ENCODE measurements around the gene RNF225.
"Not testable (repeated sequence)": the region's sequence is repeated elsewhere in the genome, so short reads cannot be mapped to it uniquely, and the experiment has no call there.

Gene RNF225

DNA sequence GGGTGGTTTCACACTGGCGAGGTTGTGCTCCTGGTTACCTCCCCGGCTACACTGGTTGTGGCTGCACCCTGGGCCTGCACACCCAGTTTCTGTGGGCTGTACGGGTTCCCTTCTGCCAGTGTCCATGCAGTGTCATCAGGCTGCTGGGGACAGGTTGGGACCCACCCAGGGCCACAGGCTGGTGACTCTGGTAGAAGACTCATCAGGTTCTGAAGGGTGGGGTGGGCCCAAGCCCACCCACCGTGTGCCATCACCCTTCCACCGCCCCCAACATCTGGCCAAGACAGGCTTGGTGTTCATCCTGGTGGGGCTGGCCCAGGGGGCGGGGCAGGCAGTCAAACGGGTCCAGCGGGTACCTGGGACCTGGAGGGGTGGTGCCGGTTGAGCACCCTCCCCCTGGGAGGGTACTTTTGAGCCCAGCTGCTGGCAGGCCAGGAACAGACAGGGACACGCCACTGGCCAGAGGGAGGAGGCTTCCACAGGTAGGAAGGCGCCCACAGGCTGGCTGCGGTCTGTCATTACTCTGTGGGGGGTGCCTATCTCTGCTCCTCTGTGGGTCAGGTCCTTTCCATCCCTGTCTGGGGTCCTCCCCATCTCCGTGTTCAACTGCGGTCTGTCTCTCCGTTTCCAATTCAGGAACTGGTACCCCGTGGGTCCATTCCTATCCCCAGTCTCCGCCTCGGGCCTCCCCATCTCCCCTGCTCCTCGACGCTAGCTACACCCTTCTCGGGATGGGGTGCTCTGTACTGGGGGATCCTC lies at the start of gene RNF225:
TSS of gene RNF225 (plus strand) at position 437 of the 759 bp plus-strand sequence. CDS start 434 bp downstream, outside the sequence.
- H3K27me3 ChIP-seq (ENCODE audit: control insufficient read depth, insufficient read depth, low read length), result peaks cover 19% of the 10 kb centered on the region
- peaks cover 11% of the 10 kb centered on the region for H3K4me1 ChIP-seq (ENCODE audit: control insufficient read depth, insufficient read depth, low read length)
- H3K27ac ChIP-seq (ENCODE audit: low read depth, low read length), result no peak within 1 kb of the TSS
- no peaks in the 10 kb centered on the region for H3K9me3 ChIP-seq (ENCODE audit: control insufficient read depth, insufficient read depth, low read depth, low read length)
- H3K9ac ChIP-seq (ENCODE audit: low read length), result peak within 1 kb of the TSS; percentile 56
- peak within 1 kb of the TSS; percentile 64 for H3K4me3 ChIP-seq (ENCODE audit: low read depth, low read length)
- peaks cover 43% of the 10 kb centered on the region for H3K36me3 ChIP-seq (ENCODE audit: control insufficient read depth, insufficient read depth, low read length)

DNA sequence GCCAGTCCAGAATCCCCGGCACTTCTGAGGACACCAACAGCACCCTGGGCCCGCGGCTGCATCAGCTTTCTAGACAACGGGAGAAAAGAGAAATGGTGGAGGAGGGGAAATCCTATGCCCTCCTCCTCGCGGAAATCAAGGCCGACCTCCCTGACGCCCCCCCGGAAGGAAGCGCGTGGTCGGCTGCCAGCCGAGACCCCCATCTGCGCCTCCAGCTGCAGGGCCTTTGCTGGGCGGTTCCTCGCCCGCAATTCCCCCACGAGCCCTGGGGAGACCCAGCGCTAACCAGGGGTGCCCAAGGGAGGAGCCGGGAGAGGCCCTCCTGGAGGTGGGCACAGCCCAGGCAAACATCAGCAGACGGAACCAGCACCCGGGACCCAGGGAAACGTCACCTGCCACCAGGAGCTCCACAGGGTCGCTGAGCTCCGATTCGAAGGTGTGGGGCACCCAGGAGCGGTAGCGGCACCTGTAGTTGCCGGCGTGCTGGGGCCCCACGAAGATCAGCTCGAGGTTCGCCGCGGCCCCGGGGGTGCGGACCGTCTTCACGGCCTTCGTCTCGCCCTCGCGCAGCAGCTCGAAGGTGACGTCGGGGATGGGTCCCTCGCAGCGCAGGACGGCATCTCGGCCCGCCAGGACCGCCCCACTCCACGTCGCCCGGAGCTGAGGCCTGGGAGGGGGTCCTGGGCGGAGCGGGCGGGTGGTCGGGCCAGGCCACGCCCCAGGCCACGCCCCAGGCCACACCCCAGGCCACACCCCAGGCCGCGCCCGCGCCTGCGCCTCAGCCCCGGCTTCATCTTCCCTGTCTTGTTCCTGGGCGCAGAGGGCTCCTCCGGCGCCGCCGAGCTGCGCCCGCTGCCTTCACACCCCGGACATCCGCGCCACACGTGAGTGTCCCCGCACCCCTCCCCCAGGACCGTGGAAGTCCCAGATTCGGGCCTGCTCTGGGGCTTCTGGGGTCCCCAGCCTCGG lies 48.2 kb upstream of the RNF225 start:
- Histone ChIP-seq H3K4me3 (ENCODE audit: low read depth, low read length) (peak overlapping the region; percentile 92), H3K9ac (ENCODE audit: low read length) (peak overlapping the region; percentile 61), H3K27ac (ENCODE audit: low read depth, low read length) (no peak overlapping the region), H3K36me3 (ENCODE audit: control insufficient read depth, insufficient read depth, low read length) (no peaks in the 10 kb centered on the region; the same call in 1 of the 2 replicates), H3K4me1 (ENCODE audit: control insufficient read depth, insufficient read depth, low read length) (no peaks in the 10 kb centered on the region), H3K9me3 (ENCODE audit: control insufficient read depth, insufficient read depth, low read depth, low read length) (no peaks in the 10 kb centered on the region), H3K27me3 (ENCODE audit: control insufficient read depth, insufficient read depth, low read length) (peaks cover 9% of the 10 kb centered on the region; the same call in 1 of the 2 replicates)

DNA sequence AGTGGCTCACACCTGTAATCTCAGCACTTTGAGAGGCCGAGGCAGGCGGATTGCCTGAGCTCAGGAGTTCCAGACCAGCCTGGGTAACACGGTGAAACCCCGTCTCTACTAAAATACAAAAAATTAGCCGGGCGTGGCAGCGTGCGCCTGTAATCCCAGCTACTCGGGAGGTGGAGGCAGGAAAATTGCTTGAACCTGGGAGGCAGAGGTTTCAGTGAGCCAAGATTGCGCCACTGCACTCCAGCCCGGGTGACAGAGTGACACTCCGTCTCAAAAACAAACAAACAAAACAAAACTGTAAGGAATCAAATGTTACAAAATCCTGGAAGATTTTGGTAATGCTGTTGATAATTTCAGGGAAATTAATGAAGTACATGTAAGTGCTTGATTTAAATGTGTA lies 47.4 kb upstream of the RNF225 start:
- Histone ChIP-seq H3K9ac (ENCODE audit: low read length) (peak overlapping the region; percentile 59), H3K4me3 (ENCODE audit: low read depth, low read length) (peak overlapping the region; percentile 92)
- not testable (repeated sequence) for H3K9me3 ChIP-seq (ENCODE audit: control insufficient read depth, insufficient read depth, low read depth, low read length); H3K27ac ChIP-seq (ENCODE audit: low read depth, low read length); H3K4me1 ChIP-seq (ENCODE audit: control insufficient read depth, insufficient read depth, low read length); H3K36me3 ChIP-seq (ENCODE audit: control insufficient read depth, insufficient read depth, low read length); H3K27me3 ChIP-seq (ENCODE audit: control insufficient read depth, insufficient read depth, low read length)

DNA sequence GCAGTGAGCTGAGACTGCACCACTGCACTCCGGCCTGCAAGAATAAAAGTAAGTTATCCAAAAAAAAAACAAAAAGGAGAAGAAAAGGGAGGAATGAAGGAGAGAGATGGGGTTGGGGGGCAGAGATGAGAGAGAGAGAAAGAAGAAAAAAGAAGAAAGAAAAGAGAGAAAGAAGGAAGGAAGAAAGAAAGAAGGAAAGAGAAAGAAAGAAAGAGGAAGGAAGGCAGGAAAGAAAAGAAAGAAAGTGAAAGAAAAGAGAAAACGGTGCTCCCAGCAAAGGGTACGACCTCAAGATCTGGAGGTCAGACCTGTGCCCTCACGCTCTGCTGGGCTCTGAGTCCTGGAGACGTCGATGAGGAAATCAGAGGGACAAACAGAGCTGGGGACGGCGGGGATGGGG lies 45.9 kb upstream of the RNF225 start:
- peaks cover 9% of the 10 kb centered on the region; the same call in 1 of the 2 replicates for H3K27me3 ChIP-seq (ENCODE audit: control insufficient read depth, insufficient read depth, low read length)
- H3K9me3 ChIP-seq (ENCODE audit: control insufficient read depth, insufficient read depth, low read depth, low read length), result no peaks in the 10 kb centered on the region
- H3K36me3 ChIP-seq (ENCODE audit: control insufficient read depth, insufficient read depth, low read length), result no peaks in the 10 kb centered on the region; the same call in 1 of the 2 replicates
- H3K4me3 ChIP-seq (ENCODE audit: low read depth, low read length), result no peak overlapping the region
- no peaks in the 10 kb centered on the region for H3K4me1 ChIP-seq (ENCODE audit: control insufficient read depth, insufficient read depth, low read length)
- no peak overlapping the region for H3K27ac ChIP-seq (ENCODE audit: low read depth, low read length)
- H3K9ac ChIP-seq (ENCODE audit: low read length), result no peak overlapping the region

DNA sequence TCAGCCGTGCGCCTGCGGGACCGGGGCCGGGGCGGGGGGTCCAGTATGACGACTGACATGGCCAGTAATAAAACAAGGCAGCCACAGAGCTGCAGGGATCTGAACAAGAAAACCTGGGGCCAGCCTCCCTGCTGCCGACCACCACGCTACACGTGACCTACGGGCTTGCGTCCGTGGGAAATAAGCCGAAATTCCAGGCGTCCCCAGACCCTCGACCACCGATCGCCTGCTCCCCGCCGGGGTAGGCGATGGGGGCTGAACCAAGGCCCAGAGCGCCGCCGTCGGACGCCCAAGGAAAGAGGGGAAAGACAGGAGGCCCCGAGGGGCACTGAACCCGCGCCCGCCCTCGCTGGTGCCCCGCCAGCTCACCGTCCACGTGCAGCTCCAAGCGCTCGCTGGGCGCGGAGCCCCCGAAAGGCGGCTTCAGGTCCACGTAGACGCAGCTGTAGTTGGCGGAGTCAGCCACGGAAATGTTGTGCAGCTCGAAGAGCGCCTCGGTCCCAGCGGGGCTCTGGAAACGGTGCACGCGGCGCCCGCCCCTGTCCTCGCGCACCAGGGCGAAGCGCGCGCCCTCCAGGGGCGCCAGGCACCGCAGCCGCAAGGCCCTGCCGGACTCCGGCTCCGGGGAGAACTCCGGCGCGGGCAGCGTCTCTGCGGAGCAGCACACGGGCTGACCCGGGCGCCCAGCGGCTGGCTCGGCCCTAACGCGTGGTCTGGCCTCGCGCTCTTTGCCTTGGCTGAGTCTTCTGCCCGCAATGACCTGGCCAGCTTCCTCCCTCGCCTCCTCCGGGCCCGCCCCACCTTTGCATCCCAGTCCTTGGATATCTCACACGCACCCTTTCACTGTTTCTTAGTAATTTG lies 45.2 kb upstream of the RNF225 start:
- Histone ChIP-seq H3K27me3 (ENCODE audit: control insufficient read depth, insufficient read depth, low read length) (peaks cover 9% of the 10 kb centered on the region; the same call in 1 of the 2 replicates), H3K9ac (ENCODE audit: low read length) (no peak overlapping the region), H3K36me3 (ENCODE audit: control insufficient read depth, insufficient read depth, low read length) (no peaks in the 10 kb centered on the region; the same call in 1 of the 2 replicates), H3K4me3 (ENCODE audit: low read depth, low read length) (no peak overlapping the region), H3K27ac (ENCODE audit: low read depth, low read length) (no peak overlapping the region), H3K4me1 (ENCODE audit: control insufficient read depth, insufficient read depth, low read length) (no peaks in the 10 kb centered on the region), H3K9me3 (ENCODE audit: control insufficient read depth, insufficient read depth, low read depth, low read length) (no peaks in the 10 kb centered on the region)

DNA sequence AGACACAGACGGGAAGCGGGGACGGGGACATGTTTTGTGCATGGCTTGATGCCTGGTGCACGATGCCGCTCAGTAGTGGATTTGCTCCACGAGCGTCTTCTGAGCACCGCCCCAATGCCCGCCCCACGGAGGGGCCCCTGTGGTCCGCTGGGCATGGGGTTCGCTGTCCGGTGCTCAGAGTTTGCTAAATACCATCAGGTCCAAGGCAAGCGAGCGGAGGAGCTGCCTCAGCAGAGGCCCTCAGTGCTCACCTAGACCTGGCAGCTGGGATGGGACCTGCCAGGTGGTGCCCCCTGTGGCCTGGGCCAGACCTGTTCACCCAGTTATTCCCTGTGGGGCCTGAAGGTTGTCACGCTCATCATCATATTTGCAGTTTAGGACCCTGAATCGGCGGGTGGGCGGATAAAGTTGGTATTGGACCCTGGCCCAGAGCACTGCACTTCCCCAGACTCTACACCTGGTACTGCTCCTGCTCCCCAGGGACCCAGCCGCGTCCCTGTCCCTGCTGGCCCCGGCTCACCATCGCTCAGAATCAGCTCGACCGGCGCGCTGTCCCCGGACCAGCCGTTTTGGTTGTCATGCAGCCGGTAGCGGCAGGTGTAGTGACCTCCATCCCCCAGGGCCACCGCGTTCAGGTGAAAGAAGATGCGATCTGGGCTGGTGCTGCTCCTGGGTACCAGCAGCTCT lies 44.4 kb upstream of the RNF225 start:
- no peak overlapping the region for H3K9ac ChIP-seq (ENCODE audit: low read length)
- H3K9me3 ChIP-seq (ENCODE audit: control insufficient read depth, insufficient read depth, low read depth, low read length), result no peaks in the 10 kb centered on the region
- peaks cover 9% of the 10 kb centered on the region; the same call in 1 of the 2 replicates for H3K27me3 ChIP-seq (ENCODE audit: control insufficient read depth, insufficient read depth, low read length)
- no peak overlapping the region for H3K4me3 ChIP-seq (ENCODE audit: low read depth, low read length)
- no peak overlapping the region for H3K27ac ChIP-seq (ENCODE audit: low read depth, low read length)
- no peaks in the 10 kb centered on the region for H3K4me1 ChIP-seq (ENCODE audit: control insufficient read depth, insufficient read depth, low read length)
- no peaks in the 10 kb centered on the region; the same call in 1 of the 2 replicates for H3K36me3 ChIP-seq (ENCODE audit: control insufficient read depth, insufficient read depth, low read length)

DNA sequence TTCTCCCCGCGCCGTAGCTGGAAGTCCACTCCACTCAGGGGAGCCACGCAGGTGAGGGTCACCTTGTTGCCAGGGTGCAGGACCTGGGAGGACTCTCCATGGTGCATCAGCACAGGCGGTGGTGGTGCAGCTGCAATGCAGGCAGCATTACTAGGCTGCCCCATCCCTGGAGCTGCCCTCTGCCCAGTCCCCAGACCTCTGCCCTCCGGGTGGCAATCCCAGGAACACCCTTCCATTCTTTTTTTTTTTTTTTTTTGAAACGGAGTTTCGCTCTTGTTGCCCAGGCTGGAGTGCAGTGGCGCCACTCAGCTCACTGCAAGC lies 43.9 kb upstream of the RNF225 start:
- no peaks in the 10 kb centered on the region; the same call in 1 of the 2 replicates for H3K36me3 ChIP-seq (ENCODE audit: control insufficient read depth, insufficient read depth, low read length)
- H3K9ac ChIP-seq (ENCODE audit: low read length), result no peak overlapping the region
- H3K4me3 ChIP-seq (ENCODE audit: low read depth, low read length), result no peak overlapping the region
- H3K27ac ChIP-seq (ENCODE audit: low read depth, low read length), result no peak overlapping the region
- H3K4me1 ChIP-seq (ENCODE audit: control insufficient read depth, insufficient read depth, low read length), result no peaks in the 10 kb centered on the region
- peaks cover 7% of the 10 kb centered on the region; the same call in 1 of the 2 replicates for H3K27me3 ChIP-seq (ENCODE audit: control insufficient read depth, insufficient read depth, low read length)
- no peaks in the 10 kb centered on the region for H3K9me3 ChIP-seq (ENCODE audit: control insufficient read depth, insufficient read depth, low read depth, low read length)

DNA sequence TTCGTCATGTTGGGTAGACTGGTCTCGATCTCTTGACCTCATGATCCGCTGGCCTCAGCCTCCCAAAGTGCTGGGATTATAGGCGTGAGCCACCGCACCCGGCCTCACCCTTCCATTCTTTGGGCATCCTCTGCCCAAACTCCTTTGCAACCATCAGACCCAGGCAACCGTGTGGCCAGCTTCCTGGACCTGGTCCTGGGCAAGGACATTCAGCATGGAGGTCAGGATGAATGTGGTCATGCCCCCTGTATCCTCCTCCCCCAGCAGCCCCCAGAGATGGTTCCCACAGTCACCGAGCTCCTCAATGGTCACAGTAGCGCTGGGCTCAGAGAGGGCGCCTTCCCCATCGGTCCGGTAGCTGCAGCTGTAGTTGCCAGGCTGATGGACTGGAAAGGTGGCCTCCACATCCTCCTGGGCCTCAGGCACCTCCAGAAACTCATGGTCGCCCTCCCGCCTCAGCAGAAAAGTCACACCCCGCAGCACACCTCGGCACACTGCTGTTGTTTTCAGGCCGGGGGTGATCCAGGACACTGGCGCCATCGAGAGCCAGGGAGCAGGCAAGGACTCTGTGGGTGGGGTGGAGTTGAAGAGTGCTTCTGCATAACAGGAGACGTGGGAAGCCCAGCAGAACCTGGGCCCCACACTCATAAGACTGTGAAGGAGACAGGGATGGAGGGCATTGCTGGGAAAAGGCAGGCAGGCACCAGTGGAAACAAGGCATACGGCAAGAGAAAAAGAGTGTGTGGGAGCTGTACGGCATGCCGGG lies 43.3 kb upstream of the RNF225 start:
- Histone ChIP-seq H3K9me3 (ENCODE audit: control insufficient read depth, insufficient read depth, low read depth, low read length) (no peaks in the 10 kb centered on the region), H3K27ac (ENCODE audit: low read depth, low read length) (no peak overlapping the region), H3K27me3 (ENCODE audit: control insufficient read depth, insufficient read depth, low read length) (peaks cover under 1% of the 10 kb centered on the region; the same call in 1 of the 2 replicates), H3K36me3 (ENCODE audit: control insufficient read depth, insufficient read depth, low read length) (no peaks in the 10 kb centered on the region; the same call in 1 of the 2 replicates), H3K4me3 (ENCODE audit: low read depth, low read length) (no peak overlapping the region), H3K9ac (ENCODE audit: low read length) (no peak overlapping the region), H3K4me1 (ENCODE audit: control insufficient read depth, insufficient read depth, low read length) (no peaks in the 10 kb centered on the region)

DNA sequence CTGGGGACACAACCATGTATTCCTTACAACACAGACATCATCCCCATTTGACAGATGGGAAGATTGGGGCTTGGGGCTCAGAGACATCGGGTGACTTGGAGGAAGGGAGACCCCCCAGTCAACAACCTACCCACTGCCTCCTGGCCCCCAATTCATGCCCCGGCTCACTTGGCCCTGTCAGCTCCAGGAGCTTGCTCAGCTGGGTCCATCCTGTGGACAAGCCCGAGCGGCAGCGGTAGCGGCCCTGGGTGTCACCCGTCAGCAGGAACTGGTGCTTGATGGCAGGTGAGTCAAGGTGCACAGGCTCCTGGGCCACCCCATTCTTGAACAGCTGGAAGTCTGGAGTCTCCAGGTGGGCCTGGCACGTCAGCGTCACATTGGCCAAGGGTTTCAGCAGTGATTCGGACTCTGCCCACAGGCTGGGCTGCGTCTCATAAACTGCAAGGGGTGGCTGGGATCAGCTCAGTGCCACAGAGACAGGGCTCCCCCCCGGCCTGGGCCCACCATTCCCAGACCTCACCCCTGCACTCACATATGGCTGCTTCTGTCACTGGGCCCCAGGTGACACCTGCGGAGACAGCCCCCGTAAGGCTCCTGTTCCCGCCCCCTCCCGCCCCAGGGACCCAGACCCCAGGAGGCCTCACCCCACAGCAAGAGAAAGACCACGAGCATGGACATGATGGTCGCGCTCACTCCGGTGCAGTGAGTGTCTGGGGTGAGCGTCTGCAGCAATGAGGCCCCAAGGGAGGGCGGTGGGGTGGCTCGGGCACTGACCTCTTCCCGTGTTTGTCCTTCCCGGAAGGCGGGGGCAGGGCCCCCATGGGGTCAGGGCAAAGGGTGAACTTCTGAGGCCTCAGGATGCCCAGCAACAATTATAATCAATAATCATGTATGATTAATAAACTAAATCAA lies 42.4 kb upstream of the RNF225 start, which contains the start of gene A1BG:
TSS of gene A1BG (minus strand) at position 733 of the 912 bp plus-strand sequence. CDS start at position 678, 55 bp downstream.
- Histone ChIP-seq H3K27ac (ENCODE audit: low read depth, low read length) (no peak within 1 kb of the TSS), H3K27me3 (ENCODE audit: control insufficient read depth, insufficient read depth, low read length) (no peaks in the 10 kb centered on the region; the same call in 1 of the 2 replicates), H3K4me3 (ENCODE audit: low read depth, low read length) (no peak within 1 kb of the TSS), H3K9me3 (ENCODE audit: control insufficient read depth, insufficient read depth, low read depth, low read length) (no peaks in the 10 kb centered on the region), H3K9ac (ENCODE audit: low read length) (no peak within 1 kb of the TSS), H3K4me1 (ENCODE audit: control insufficient read depth, insufficient read depth, low read length) (peaks cover 7% of the 10 kb centered on the region), H3K36me3 (ENCODE audit: control insufficient read depth, insufficient read depth, low read length) (no peaks in the 10 kb centered on the region; the same call in 1 of the 2 replicates)
